Daoy (cell line): Measurements from ENCODE around the gene SUSD4. TPM values are rescaled to one million over a fixed set of nuclear protein-coding genes. Genes with fewer than 3 reads are reported as not detected.

ENCODE experiments used
- DNase-seq: peaks from one replicate; pipeline ENCODE4 v3.0.0-alpha.2; 2015; ENCODE audit warnings: low read depth
- total RNA-seq: library from RNA; depleted of rRNA; stranded (reverse); fragments of >200 nt; shearing (Covaris generic); gene quantifications from 2 replicates; pipeline ENCODE4 v1.2.3, GENCODE V29; 2014

Gene SUSD4
- total RNA-seq, 1 experiment from 2014 or later = 26.9 TPM

- DNase-seq = no peak
These were observed 33.5 kb downstream of the SUSD4 start for GRCh38 chr1:223330466-223330865.

- no peak for DNase-seq
These were observed 34.1 kb downstream of the SUSD4 start for GRCh38 chr1:223329664-223330415.

- DNase-seq = no peak
These were observed 34.7 kb downstream of the SUSD4 start for GRCh38 chr1:223329252-223329651.

GRCh38 chr1:223328566-223328965 lies 35.4 kb downstream of the SUSD4 start:
- no peak for DNase-seq

- peak; percentile 30 for DNase-seq
These were observed 37.2 kb downstream of the SUSD4 start for GRCh38 chr1:223326776-223327175.

GRCh38 chr1:223323491-223324484 lies 40.2 kb downstream of the SUSD4 start:
- DNase-seq = peak; percentile 25

GRCh38 chr1:223322868-223323267 lies 41.1 kb downstream of the SUSD4 start:
- no peak for DNase-seq

- DNase-seq = no peak
These were observed 43.0 kb downstream of the SUSD4 start for GRCh38 chr1:223320959-223321358.

- DNase-seq = no peak
These were observed 43.9 kb downstream of the SUSD4 start for GRCh38 chr1:223319905-223320580.

- DNase-seq = no peak
These were observed 44.6 kb downstream of the SUSD4 start for GRCh38 chr1:223319398-223319797.

GRCh38 chr1:223316082-223316481 lies 47.9 kb downstream of the SUSD4 start:
- no peak for DNase-seq

- no peak for DNase-seq
These were observed 48.3 kb downstream of the SUSD4 start for GRCh38 chr1:223315665-223316064.

- no peak for DNase-seq
These were observed 50.6 kb downstream of the SUSD4 start for GRCh38 chr1:223313415-223313754.

GRCh38 chr1:223312705-223313414 lies 51.1 kb downstream of the SUSD4 start:
- DNase-seq = no peak

- no peak for DNase-seq
These were observed 51.7 kb downstream of the SUSD4 start for GRCh38 chr1:223312273-223312672.

GRCh38 chr1:223311826-223312225 lies 52.1 kb downstream of the SUSD4 start:
- no peak for DNase-seq

GRCh38 chr1:223308136-223308535 lies 55.8 kb downstream of the SUSD4 start:
- DNase-seq = no peak

- DNase-seq = no peak
These were observed 56.4 kb downstream of the SUSD4 start for GRCh38 chr1:223307544-223307943.

- no peak for DNase-seq
These were observed 59.0 kb downstream of the SUSD4 start for GRCh38 chr1:223304931-223305330.

GRCh38 chr1:223301371-223301770 lies 62.6 kb downstream of the SUSD4 start:
- no peak for DNase-seq

GRCh38 chr1:223299553-223299952 lies 64.4 kb downstream of the SUSD4 start:
- DNase-seq = no peak

- no peak for DNase-seq
These were observed 65.3 kb downstream of the SUSD4 start for GRCh38 chr1:223298701-223299100.
